Testis (tissue), 3 donors: ENCODE results near the gene PIEZO2. TPM values are rescaled to one million over a fixed set of nuclear protein-coding genes. Genes with fewer than 3 reads are reported as not detected.

ENCODE experiments used
- DNase-seq: peaks from one replicate; pipeline ENCODE4 v3.0.0-alpha.2; 2019
- H3K27ac ChIP-seq, 2 donors: fragments of 200-600 bp; sonication (generic); one replicate each; pipeline ENCODE4 v1.5.1; 2019
- H3K27me3 ChIP-seq: fragments of 200-600 bp; sonication (generic); one replicate; pipeline ENCODE4 v1.5.1; 2019
- H3K36me3 ChIP-seq: fragments of 200-600 bp; sonication (generic); one replicate; pipeline ENCODE4 v1.5.1; 2017; ENCODE audit warnings: low read depth; ENCODE audit errors: missing control alignments
- H3K4me1 ChIP-seq: fragments of 200-600 bp; sonication (generic); one replicate; pipeline ENCODE4 v1.5.1; 2019
- H3K4me3 ChIP-seq, 2 donors: fragments of 200-600 bp; sonication (generic); one replicate each; pipeline ENCODE4 v1.5.1; 2017 to 2019
- H3K9me3 ChIP-seq: fragments of 200-600 bp; sonication (generic); one replicate; pipeline ENCODE4 v1.5.1; 2017
- POLR2A ChIP-seq: fragments of 450-650 bp; IDR thresholded peaks from one replicate; pipeline ENCODE4 v1.6.1; 2017; ENCODE audit warnings: antibody characterized with exemption, mild to moderate bottlenecking, moderate library complexity
- WGBS, 2 donors: methylation state at CpG; one replicate each; pipeline ENCODE4 v1.1.5; 2018; 5-methylcytosine and 5-hydroxymethylcytosine counted together
- intact Hi-C: fragments of 100-400 bp; cut with DNase I; formaldehyde crosslinking; loops from one replicate; pipeline ENCODE4 v1.15.1; 2023; ENCODE audit warnings: low total_unique reads
- polyA plus RNA-seq: library from polyadenylated mRNA; stranded (reverse); fragments of 350-450 nt; fragmentation: Illumina TruSeq; extraction: RNeasy Lipid Tissue Mini Kit (QIAGEN cat#74804); gene quantifications from one replicate; pipeline ENCODE4 v1.2.3, GENCODE V29; 2014; ENCODE audit warnings: low read depth, low replicate concordance; ENCODE audit not compliant: insufficient read depth
- total RNA-seq, 2 donors: library from RNA; depleted of rRNA; stranded (reverse); fragments of >200 nt; gene quantifications; one replicate each; pipeline ENCODE4 v1.2.3, GENCODE V29; 2016
- TF ChIP-seq, protein P1 (sequence below), 3 experiments: fragments of 450-650 bp in 2 of 3; fragments of 200-600 bp in 1 of 3; sonication (generic) in 1 of 3; IDR thresholded peaks; one replicate each; pipeline ENCODE4 v1.5.1; 2016 to 2019; ENCODE audit warnings: antibody characterized with exemption in 3 of 3, mild to moderate bottlenecking in 2 of 3, moderate library complexity in 1 of 3

The PIEZO2 gene
- total and polyA plus RNA-seq, 3 donors from 2014 or later = 2.3 to 3.5 (median 3.0) TPM

DNA sequence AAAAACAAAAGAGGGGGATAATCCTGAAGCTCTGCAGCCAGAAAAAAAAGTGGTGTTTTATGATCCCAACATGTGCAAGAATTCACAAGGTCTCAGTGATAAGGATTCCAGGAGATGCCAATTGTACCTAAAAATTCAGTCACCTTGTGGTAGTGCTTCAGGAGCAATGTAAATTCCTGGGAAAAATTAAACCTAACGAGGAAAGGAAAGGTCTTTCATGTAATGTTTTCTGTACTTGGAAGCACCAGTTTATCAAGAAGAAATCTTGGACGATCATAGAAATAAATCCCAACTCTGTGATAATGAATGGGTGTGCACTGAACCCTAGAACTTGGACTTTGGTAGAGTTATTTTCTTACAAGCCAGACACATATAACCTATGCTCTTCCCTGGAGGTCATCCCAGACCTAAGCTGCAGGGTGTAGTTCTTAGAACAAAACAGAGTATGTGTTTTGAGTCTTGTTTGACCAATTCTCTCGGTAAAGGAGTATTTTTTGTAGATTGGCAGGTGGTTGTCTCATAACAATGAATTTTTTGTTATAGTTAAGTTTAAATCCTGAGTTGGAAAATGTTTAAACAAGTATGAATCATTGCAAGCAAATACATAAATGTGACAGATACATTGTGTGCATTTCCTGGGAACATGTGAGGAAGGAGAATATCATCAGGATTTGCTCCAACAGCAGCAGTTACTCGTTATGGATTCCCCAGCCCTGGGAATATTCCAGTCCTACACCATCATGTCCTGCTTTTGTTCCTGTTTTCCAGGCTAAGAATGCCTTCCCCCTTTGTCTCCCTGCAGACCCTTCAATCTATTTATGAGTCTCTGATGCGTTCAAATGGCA lies 399.0 kb downstream of the PIEZO2 start:
- no peaks in the 10 kb centered on the region for H3K36me3 ChIP-seq
- no peak overlapping the region for H3K4me3 ChIP-seq
- H3K9me3 ChIP-seq = no peaks in the 10 kb centered on the region
- intact Hi-C loops = no loop called here
- WGBS, 2 donors = 41 to 43% methylated on average over 5 of the region's 5 CpGs
- TF ChIP-seq, protein P1, sequence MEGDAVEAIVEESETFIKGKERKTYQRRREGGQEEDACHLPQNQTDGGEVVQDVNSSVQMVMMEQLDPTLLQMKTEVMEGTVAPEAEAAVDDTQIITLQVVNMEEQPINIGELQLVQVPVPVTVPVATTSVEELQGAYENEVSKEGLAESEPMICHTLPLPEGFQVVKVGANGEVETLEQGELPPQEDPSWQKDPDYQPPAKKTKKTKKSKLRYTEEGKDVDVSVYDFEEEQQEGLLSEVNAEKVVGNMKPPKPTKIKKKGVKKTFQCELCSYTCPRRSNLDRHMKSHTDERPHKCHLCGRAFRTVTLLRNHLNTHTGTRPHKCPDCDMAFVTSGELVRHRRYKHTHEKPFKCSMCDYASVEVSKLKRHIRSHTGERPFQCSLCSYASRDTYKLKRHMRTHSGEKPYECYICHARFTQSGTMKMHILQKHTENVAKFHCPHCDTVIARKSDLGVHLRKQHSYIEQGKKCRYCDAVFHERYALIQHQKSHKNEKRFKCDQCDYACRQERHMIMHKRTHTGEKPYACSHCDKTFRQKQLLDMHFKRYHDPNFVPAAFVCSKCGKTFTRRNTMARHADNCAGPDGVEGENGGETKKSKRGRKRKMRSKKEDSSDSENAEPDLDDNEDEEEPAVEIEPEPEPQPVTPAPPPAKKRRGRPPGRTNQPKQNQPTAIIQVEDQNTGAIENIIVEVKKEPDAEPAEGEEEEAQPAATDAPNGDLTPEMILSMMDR (IDR thresholded peaks at IDR 0.05) = no peak
- TF ChIP-seq POLR2A = no peak
- DNase-seq = no peak
- H3K27me3 ChIP-seq = no peaks in the 10 kb centered on the region
- peaks cover 5% of the 10 kb centered on the region for H3K4me1 ChIP-seq
- no peak overlapping the region for H3K27ac ChIP-seq

DNA sequence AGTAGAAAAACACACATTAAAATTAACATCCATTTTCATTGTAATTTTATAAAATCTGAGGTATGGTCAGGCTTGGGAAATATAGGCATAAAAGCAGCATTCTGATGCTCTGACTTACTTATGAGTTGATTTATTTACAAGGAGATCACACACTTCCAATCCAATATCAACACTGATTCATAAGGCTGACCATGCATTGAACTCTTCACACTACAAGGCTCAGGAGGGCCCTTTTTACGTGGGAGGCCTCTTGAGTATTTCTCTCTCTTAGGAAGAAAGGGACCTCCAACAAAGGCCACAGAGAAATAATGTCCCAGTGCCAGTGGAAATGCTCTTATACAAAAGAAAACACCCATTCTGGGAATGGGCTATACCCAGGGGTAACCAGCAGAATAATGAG lies 400.7 kb downstream of the PIEZO2 start:
- H3K36me3 ChIP-seq = no peaks in the 10 kb centered on the region
- H3K4me3 ChIP-seq = no peak overlapping the region
- peaks cover 5% of the 10 kb centered on the region for H3K4me1 ChIP-seq
- H3K9me3 ChIP-seq = no peaks in the 10 kb centered on the region
- intact Hi-C loops = no loop called here
- no peak for DNase-seq
- WGBS, 2 donors = 69 to 74% methylated on average over 1 of the region's 1 CpG
- no peaks in the 10 kb centered on the region for H3K27me3 ChIP-seq
- TF ChIP-seq, protein P1 (IDR thresholded peaks at IDR 0.05) = no peak
- no peak for TF ChIP-seq POLR2A
- H3K27ac ChIP-seq = no peak overlapping the region

DNA sequence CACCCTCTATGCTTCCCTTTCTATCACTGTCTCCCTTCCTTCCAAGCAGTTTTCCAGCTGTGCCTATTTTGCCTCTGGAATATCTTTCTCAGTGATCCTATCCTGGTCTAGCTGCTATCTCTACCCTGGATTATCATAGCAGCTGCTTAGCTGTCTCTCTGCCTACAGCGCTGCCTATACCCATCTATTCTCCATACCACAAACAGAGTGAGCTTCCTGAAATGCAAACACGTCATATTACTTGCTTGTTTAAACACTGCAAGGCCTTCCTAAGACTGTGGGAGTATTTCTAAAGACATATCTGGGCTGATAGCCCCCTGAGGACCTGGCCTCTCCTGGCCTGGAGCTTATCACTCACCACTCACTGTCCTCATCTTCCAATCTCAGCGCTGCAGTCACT lies 403.4 kb downstream of the PIEZO2 start:
- Histone ChIP-seq H3K27ac (no peak overlapping the region), H3K27me3 (no peaks in the 10 kb centered on the region), H3K36me3 (no peaks in the 10 kb centered on the region), H3K9me3 (no peaks in the 10 kb centered on the region), H3K4me3 (no peak overlapping the region), H3K4me1 (no peaks in the 10 kb centered on the region)
- no peak for DNase-seq
- 81 to 88% methylated on average over 3 of the region's 3 CpGs for WGBS, 2 donors
- intact Hi-C loops = no loop called here
- TF ChIP-seq, protein P1 (IDR thresholded peaks at IDR 0.05) = no peak
- no peak for TF ChIP-seq POLR2A

DNA sequence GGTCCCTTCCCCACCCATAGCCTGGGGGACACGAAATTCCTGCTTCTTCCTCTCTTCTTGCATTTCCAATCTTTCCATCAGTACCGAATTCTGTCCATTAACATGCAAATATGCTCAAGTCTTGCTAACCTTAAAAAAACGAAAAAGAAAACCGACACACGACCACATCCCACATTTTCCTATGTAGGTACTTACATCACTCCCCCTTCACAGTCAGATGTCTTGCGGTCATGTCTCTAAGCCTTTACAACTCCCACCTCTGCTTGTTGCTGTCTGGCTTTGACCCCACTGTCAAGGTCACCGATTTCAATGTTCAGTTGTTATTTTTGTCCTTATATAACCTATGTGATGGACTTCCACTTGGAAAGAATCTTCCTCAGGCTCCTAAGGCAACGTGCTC lies 404.1 kb downstream of the PIEZO2 start:
- intact Hi-C loops = no loop called here
- 67 to 69% methylated on average over 8 of the region's 8 CpGs for WGBS, 2 donors
- Histone ChIP-seq H3K9me3 (no peaks in the 10 kb centered on the region), H3K27me3 (no peaks in the 10 kb centered on the region), H3K4me1 (no peaks in the 10 kb centered on the region), H3K36me3 (no peaks in the 10 kb centered on the region), H3K27ac (no peak overlapping the region), H3K4me3 (no peak overlapping the region)
- TF ChIP-seq POLR2A = no peak
- TF ChIP-seq, protein P1 (IDR thresholded peaks at IDR 0.05) = no peak
- DNase-seq = no peak

DNA sequence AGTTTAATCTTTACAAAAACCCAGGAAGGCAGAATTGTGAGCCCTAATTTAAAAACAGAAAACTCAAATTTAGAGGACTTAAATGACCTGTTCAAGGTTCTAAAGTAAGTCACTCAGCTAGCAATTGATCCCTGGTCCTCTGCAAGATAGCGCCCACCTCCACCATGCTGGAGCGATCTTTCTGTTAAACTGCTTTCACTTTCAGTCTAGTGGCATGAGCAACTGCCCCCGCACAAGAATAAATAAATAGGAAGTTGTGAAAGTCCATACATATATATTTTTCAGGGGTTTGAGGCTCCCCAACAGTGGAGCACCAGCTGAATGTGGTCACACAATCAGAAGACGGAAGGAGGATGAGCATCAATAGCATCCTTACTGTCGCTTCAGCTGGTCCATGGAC lies 405.6 kb downstream of the PIEZO2 start:
- no peaks in the 10 kb centered on the region for H3K36me3 ChIP-seq
- DNase-seq = no peak
- no peaks in the 10 kb centered on the region for H3K9me3 ChIP-seq
- no peaks in the 10 kb centered on the region for H3K4me1 ChIP-seq
- H3K27me3 ChIP-seq = no peaks in the 10 kb centered on the region
- no peak overlapping the region for H3K4me3 ChIP-seq
- 80 to 81% methylated on average over 5 of the region's 5 CpGs for WGBS, 2 donors
- H3K27ac ChIP-seq = no peak overlapping the region
- TF ChIP-seq, protein P1 (IDR thresholded peaks at IDR 0.05) = no peak
- TF ChIP-seq POLR2A = no peak
- intact Hi-C loops = no loop called here
